ENCODE results near the gene LCLAT1.
"Not testable (repeated sequence)": the region's sequence is repeated elsewhere in the genome, so short reads cannot be mapped to it uniquely, and the experiment has no call there.

GRCh38 chr2:30467062-30467826, 20.2 kb downstream of the LCLAT1 start:
- not testable (repeated sequence) for TF ChIP-seq CTCF (optimal IDR thresholded peaks at IDR 0.05 in 1 of 3, IDR thresholded peaks at IDR 0.05 in 1 of 3, conservative IDR thresholded peaks at IDR 0.05 in 1 of 3; ENCODE audit: extremely low read depth in 1 of 3, insufficient read depth in 2 of 3, low read length in 3 of 3); EZH2 (IDR thresholded peaks at IDR 0.05; ENCODE audit: low read length)
